ENCODE data around the gene CEP164. TPM values are rescaled to one million over a fixed set of nuclear protein-coding genes. Genes with fewer than 3 reads are reported as not detected.

CEP164 gene
- total RNA-seq, 4 donors from 2014 or later: 3.4 to 9.2 (median 5.8) TPM

DNA sequence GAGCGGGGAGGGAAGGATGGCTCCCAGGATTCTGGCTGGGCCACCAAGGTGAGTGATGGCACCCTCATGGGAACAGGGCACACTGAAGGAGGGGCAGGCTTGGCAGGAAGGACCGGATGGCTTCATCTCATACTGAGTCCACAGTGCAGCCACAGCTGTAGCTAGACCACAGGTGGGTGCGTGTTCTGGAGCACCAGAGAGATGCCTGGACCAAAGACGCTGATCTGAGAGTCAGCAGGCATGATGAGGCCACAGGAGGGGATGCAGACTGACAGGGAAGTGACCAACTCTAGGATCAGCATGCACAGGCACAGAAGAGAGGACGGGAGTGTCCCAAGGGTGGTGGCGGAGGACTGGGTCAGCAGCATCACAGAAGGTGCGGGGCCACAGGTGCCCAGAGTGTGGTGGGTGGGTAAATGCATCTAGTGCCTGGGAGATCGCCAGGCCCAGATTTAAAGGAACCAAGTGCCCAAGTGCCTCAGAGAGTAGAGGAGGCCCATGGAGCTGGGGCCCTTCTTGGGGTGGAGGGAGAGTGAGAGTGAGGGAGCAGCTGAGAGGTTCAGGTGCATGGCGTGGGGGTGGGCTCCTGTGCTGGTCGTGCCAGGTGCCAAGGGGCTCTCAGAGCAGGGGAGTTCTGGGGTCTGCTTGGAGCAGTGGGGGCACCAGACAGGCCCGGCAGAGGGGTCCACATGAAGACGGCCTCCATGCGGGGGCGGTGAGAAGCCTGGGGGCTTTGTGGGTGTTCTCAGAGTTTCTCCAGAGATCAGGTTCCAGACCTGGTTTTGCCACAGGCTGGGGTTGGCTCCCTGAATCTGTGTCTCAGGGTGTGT is 113.7 kb downstream of the CEP164 start:
- H3K36me3 ChIP-seq: no peaks in the 10 kb centered on the region
- no peak overlapping the region for H3K27ac ChIP-seq
- no peak for DNase-seq
- peaks cover 3 to 15% (median 9%) of the 10 kb centered on the region in 3 donors for H3K27me3 ChIP-seq
- TF ChIP-seq POLR2A (IDR thresholded peaks at IDR 0.05): no peak
- TF ChIP-seq, protein P1, sequence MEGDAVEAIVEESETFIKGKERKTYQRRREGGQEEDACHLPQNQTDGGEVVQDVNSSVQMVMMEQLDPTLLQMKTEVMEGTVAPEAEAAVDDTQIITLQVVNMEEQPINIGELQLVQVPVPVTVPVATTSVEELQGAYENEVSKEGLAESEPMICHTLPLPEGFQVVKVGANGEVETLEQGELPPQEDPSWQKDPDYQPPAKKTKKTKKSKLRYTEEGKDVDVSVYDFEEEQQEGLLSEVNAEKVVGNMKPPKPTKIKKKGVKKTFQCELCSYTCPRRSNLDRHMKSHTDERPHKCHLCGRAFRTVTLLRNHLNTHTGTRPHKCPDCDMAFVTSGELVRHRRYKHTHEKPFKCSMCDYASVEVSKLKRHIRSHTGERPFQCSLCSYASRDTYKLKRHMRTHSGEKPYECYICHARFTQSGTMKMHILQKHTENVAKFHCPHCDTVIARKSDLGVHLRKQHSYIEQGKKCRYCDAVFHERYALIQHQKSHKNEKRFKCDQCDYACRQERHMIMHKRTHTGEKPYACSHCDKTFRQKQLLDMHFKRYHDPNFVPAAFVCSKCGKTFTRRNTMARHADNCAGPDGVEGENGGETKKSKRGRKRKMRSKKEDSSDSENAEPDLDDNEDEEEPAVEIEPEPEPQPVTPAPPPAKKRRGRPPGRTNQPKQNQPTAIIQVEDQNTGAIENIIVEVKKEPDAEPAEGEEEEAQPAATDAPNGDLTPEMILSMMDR (IDR thresholded peaks at IDR 0.05 in 4 of 5, conservative IDR thresholded peaks at IDR 0.05 in 1 of 5): no peak
- no peak overlapping the region for H3K4me3 ChIP-seq
- intact Hi-C loops (cut with DNase I; ENCODE audit: low total_unique reads): no loop called here
- ATAC-seq: no peak
- H3K4me1 ChIP-seq: no peaks in the 10 kb centered on the region
- in situ Hi-C loops (cut with MboI; ENCODE audit: low sequenced_read_pairs in 4 of 4): loop anchor here in 1 of 4 donors (25.0 kb wide), 1 partner anchor 621 kb away; no protein-coding TSS in a partner anchor
- no peaks in the 10 kb centered on the region for H3K9me3 ChIP-seq

DNA sequence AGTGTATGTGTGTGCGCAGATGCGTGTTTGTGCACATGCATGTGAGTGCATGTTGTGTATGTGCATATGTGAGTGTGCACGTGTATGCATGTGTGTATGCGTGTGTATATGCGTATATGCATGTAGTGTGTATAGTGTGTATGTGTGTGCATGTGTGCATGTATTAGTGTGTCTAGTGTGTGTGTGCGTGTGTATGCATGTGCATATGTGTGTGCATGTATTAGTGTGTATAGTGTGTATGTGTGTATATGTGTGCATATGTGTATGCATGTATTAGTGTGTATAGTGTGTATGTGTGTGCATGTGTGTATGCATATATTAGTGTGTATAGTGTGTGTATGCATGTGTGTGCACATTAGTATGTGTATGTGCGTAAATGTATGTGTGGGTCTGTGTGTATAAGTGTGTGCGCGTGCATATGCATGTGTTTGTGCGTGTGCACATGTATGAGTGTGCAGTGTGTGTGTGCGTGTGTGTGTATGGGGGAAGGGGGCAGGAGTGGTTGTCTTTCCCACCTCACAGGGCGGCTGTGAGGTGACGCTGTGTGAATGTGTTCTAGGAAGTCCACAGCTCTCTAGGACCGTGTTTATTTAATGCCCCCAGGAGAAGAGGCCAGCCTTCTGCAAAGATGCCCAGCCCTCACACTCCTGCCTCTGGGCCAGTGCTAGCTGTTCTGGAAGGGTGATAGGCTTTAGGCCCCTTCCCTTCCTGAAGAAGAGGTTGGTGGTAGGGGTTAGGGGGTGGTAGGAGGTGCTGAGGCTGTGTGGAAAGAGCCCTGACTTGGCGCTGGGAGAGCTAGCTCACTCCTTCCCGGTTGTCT is 114.6 kb downstream of the CEP164 start:
- Histone ChIP-seq H3K4me3 (no peak overlapping the region), H3K27ac (no peak overlapping the region), H3K4me1 (no peaks in the 10 kb centered on the region), H3K36me3 (no peaks in the 10 kb centered on the region), H3K9me3 (no peaks in the 10 kb centered on the region), H3K27me3 (peaks cover 3 to 15% (median 11%) of the 10 kb centered on the region in 3 donors)
- TF ChIP-seq POLR2A (IDR thresholded peaks at IDR 0.05): no peak
- TF ChIP-seq, protein P1 (IDR thresholded peaks at IDR 0.05 in 4 of 5, conservative IDR thresholded peaks at IDR 0.05 in 1 of 5): no peak
- intact Hi-C loops (cut with DNase I; ENCODE audit: low total_unique reads): no loop called here
- DNase-seq (no peak), ATAC-seq (no peak)
- in situ Hi-C loops (cut with MboI; ENCODE audit: low sequenced_read_pairs in 4 of 4): loop anchor here in 1 of 4 donors (25.0 kb wide), 1 partner anchor 620 kb away; no protein-coding TSS in a partner anchor

DNA sequence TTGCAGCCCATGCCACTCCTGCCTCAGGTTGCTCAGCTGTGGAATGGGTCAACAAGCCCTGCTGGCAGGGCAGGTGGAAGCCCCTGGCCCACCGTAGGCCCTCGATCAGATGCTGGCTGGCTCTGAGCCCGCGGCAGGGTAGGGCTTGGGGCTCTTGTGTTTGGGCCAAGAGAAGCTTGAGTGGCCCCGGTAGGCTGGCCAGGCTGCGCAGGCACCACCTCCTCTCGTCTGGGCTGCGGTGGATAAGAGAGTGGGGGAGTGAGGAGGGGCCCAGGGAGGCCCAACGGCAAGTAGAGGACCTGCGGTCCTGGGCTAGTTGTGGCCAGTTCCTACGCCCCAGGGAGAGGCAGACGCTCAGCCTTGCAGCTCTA is 115.2 kb downstream of the CEP164 start:
- H3K9me3 ChIP-seq: no peaks in the 10 kb centered on the region
- peaks cover 3 to 15% (median 11%) of the 10 kb centered on the region in 3 donors for H3K27me3 ChIP-seq
- no peak overlapping the region for H3K4me3 ChIP-seq
- intact Hi-C loops (cut with DNase I; ENCODE audit: low total_unique reads): no loop called here
- H3K27ac ChIP-seq: no peak overlapping the region
- TF ChIP-seq, protein P1 (IDR thresholded peaks at IDR 0.05 in 4 of 5, conservative IDR thresholded peaks at IDR 0.05 in 1 of 5): no peak
- no peak for TF ChIP-seq POLR2A (IDR thresholded peaks at IDR 0.05)
- no peak for DNase-seq
- in situ Hi-C loops (cut with MboI; ENCODE audit: low sequenced_read_pairs in 4 of 4): loop anchor here in 1 of 4 donors (25.0 kb wide), 1 partner anchor 619 kb away; no protein-coding TSS in a partner anchor
- H3K36me3 ChIP-seq: no peaks in the 10 kb centered on the region
- no peak for ATAC-seq
- no peaks in the 10 kb centered on the region for H3K4me1 ChIP-seq

DNA sequence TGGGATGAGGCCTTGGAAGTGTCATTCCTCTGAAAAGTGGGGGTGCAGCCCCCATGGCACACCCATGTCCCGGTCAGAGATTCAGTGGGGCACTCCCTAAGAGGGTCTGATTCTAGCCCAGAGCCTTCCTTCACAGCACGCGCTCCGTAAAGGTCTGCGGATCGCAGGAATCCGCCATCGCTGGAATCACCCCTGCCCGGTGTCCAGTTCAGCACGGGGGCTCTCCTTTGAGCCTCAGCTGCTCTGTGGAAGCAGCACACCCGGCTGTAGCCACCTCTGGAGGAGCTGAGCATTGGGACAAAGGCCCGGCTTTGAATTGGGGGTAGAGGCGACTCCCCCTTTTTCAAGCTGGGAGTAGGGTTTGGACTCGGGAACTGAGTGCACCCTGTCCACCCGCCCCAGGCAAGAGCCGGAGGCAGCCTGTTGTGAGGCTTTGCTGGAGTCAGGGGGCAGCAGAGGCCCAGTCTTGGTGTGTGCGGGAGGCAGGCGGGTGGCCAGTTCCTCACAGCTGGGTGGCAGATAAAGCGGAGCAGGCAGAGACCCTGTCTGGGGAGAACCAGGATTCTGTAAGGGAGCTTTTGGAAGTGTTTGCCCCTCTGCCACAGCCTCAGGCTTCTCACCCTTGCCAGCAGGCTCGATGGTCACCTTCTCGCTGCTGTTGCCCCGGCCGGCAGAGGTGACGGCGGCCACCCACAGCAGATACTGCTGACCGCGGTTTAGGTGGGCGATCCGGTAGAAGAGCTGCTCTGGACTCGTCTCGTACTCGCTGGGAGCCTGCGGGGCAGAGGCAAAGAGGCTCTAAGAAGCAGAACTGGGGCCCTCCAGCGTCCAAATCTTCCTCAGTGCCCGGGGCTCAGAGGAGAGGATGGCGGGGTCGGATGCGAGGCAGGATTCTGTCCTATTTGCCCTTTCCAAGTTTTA is 115.9 kb downstream of the CEP164 start:
- DNase-seq: no peak
- in situ Hi-C loops (cut with MboI; ENCODE audit: low sequenced_read_pairs in 4 of 4) (loop anchor here in 1 of 4 donors (25.0 kb wide), 1 partner anchor 619 kb away; no protein-coding TSS in a partner anchor), intact Hi-C loops (cut with DNase I; ENCODE audit: low total_unique reads) (no loop called here)
- Histone ChIP-seq H3K4me3 (no peak overlapping the region), H3K36me3 (no peaks in the 10 kb centered on the region), H3K27me3 (peaks cover 3 to 15% (median 11%) of the 10 kb centered on the region in 3 donors), H3K9me3 (no peaks in the 10 kb centered on the region), H3K4me1 (no peaks in the 10 kb centered on the region), H3K27ac (no peak overlapping the region)
- TF ChIP-seq POLR2A (IDR thresholded peaks at IDR 0.05): no peak
- TF ChIP-seq, protein P1 (IDR thresholded peaks at IDR 0.05 in 4 of 5, conservative IDR thresholded peaks at IDR 0.05 in 1 of 5): no peak
- ATAC-seq: no peak

Measured in gastrocnemius medialis (tissue), 4 donors.